Memory B cell (primary cell): Measurements from ENCODE around the gene CTSO.
A peak's percentile ranks its signal among the peaks of the same experiment; 100 is the strongest.

Experiments used
- ATAC-seq: fragments of 150-1000 bp; cut with Tn5 transposase; 2 replicates; pipeline ENCODE4 v1.10.0; 2021; ENCODE audit warnings: low read depth, mild to moderate bottlenecking, moderate library complexity
- DNase-seq, 2 donors: peaks; one replicate each; pipeline ENCODE4 v3.0.0; 2022; ENCODE audit warnings: low spot score in 2 of 2
- H3K27ac Mint-ChIP-seq: one replicate; pipeline ENCODE4 v1.8.0; 2022; ENCODE audit warnings: mild to moderate bottlenecking, moderate library complexity, mixed read lengths
- H3K27me3 Mint-ChIP-seq: one replicate; pipeline ENCODE4 v1.8.0; 2022; ENCODE audit warnings: mixed read lengths
- H3K36me3 Mint-ChIP-seq: one replicate; pipeline ENCODE4 v1.8.0; 2022; ENCODE audit warnings: mild to moderate bottlenecking, mixed read lengths
- H3K4me1 Mint-ChIP-seq: one replicate; pipeline ENCODE4 v1.8.0; 2022; ENCODE audit warnings: mixed read lengths
- H3K4me3 Mint-ChIP-seq: one replicate; pipeline ENCODE4 v1.8.0; 2022; ENCODE audit warnings: mild to moderate bottlenecking, moderate library complexity, mixed read lengths
- H3K9me3 Mint-ChIP-seq: one replicate; pipeline ENCODE4 v1.8.0; 2022; ENCODE audit warnings: mixed read lengths

CTSO gene

DNA sequence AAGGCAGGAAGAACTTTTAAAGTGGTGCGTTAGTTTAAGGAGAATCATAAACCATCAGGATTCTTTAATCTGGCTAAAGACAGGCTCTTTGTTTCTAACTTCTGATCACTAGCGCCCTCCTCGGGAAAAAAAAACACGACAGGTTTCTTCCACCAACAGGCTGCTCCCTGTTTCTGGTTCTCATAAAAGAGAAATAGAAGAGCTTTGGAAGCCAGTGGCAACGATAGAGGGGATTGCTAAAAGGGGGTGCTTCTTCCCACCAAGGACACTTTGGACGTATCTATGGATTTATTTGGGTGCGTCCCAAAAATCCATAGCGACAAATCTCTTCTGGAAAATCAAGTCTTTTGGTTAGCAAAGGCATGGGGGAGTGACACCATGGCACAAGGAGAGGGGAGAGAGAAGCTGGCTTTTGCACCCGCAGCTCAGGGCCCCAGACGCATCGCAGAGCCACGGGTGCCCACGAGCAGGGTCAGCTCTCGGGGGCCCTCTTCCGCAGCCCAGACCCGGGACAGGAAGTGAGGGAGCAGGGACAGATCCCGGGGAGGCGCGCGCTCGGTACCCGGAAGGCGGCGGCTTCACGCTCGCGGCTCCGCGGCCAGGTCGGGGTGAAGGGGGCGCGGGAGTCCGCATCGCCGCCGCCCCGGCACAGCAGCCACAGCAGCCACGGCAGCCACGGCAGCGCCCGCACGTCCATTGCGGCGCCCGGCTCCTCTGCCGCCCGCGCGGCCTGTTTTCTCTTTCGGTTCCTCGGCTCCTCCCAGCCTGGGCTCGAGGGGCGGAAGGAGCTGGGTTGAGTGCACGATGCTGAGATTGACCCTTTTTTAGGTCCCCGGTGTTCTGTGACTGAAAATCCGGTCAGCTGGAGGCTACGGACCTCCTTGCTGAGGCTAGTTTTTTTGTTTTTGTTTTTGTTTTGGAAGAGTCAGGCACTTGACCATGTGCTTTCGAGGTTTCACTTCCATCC lies at the start of gene CTSO:
TSS of gene CTSO (minus strand) at position 716 of the 967 bp plus-strand sequence. CDS start at position 697, 19 bp downstream.
- Mint-ChIP-seq H3K36me3 (no peaks in the 10 kb centered on the region), H3K27me3 (no peaks in the 10 kb centered on the region), H3K27ac (peak within 1 kb of the TSS; percentile 98), H3K4me1 (peaks cover 9% of the 10 kb centered on the region), H3K4me3 (peak within 1 kb of the TSS; percentile 98), H3K9me3 (no peaks in the 10 kb centered on the region)
- ATAC-seq: peak; percentile 88
- DNase-seq: peak; percentile 62 to 68

DNA sequence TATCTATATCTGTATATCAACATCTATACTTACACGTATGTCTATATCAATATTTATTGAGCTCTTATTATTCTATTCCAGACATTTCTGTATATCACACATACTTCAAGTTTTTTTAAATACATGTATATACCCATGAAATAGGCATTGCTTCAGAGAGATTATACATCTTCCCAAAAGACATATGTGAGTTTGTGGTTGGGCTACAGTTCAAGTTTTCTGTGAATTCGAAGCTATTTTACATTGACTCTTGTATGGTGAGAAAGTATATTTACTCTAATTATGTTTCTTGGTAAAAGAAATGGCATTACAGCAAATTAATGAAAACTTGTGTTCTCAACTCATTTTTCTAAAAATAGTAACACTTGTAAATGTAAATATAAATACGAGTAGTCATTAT lies 46.8 kb upstream of the CTSO start:
- DNase-seq (no peak), ATAC-seq (no peak)
- Mint-ChIP-seq H3K9me3 (peaks cover 2% of the 10 kb centered on the region), H3K36me3 (no peaks in the 10 kb centered on the region), H3K4me3 (no peak overlapping the region), H3K27me3 (peaks cover 2% of the 10 kb centered on the region), H3K27ac (no peak overlapping the region), H3K4me1 (no peaks in the 10 kb centered on the region)

GRCh38 chr4:155999725-156000124 lies 46.1 kb upstream of the CTSO start:
- DNase-seq (no peak), ATAC-seq (no peak)
- Mint-ChIP-seq H3K36me3 (no peaks in the 10 kb centered on the region), H3K9me3 (peaks cover 2% of the 10 kb centered on the region), H3K27ac (no peak overlapping the region), H3K4me1 (no peaks in the 10 kb centered on the region), H3K4me3 (no peak overlapping the region), H3K27me3 (peaks cover 2% of the 10 kb centered on the region)

DNA sequence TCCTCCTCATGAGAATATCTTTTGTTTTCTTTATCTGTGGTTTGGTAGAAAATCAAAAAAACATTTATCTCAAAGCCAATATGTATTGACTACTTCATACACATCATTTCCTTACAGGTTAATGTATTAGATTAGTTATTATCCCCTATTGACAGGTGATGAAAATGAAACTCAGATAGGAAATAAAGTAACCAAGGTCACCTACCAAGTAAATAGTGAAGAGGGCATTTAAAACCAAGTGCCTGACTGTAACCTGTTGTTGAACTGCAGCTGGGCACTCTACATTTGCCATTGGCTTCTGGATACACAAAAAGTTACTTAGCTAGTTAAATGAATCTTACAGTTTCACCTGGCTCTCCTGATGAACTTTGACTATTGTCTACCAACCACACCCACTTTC lies 41.4 kb upstream of the CTSO start:
- Mint-ChIP-seq H3K9me3 (no peaks in the 10 kb centered on the region), H3K27me3 (no peaks in the 10 kb centered on the region)

GRCh38 chr4:155984106-155984797 lies 30.6 kb upstream of the CTSO start:
- DNase-seq: no peak
- H3K36me3 Mint-ChIP-seq: no peaks in the 10 kb centered on the region
- H3K4me1 Mint-ChIP-seq: no peaks in the 10 kb centered on the region
- H3K27me3 Mint-ChIP-seq: no peaks in the 10 kb centered on the region
- H3K27ac Mint-ChIP-seq: no peak overlapping the region
- no peak overlapping the region for H3K4me3 Mint-ChIP-seq
- no peak for ATAC-seq
- H3K9me3 Mint-ChIP-seq: peaks cover 6% of the 10 kb centered on the region

More for the DNA sequence above, 41.4 kb upstream of the CTSO start:
- no peak for DNase-seq
- no peak overlapping the region for H3K27ac Mint-ChIP-seq
- H3K4me1 Mint-ChIP-seq: no peaks in the 10 kb centered on the region
- H3K36me3 Mint-ChIP-seq: no peaks in the 10 kb centered on the region
- ATAC-seq: no peak
- H3K4me3 Mint-ChIP-seq: no peak overlapping the region

DNA sequence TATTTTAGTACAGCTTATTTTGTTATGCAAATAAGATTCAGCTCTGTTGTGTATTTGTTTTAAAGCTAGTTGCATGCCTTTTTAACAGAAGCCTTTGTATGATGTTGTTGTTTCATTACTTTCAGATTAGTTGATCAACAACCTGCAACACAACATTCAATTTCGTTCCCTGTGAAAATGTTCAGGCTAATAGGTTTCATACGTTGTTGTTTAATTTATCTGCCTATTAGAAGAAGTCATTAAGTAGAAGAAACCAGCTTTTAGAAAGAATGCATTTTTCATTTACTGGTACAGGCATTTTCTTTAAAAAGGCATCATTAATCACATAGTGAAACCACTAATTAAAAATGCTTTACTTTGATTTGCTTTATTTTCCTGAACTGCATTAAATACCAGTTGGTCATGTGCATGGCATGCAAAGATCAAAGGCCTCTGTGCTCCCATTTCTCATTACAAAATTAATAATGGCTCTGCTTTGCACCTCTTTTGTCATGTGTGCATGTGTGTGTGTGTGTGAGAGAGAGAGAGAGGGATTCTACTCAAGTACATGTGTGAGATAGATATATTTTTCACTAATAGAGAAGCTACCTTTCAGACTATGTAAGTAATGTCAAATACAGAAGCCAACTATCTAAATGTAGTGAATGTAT lies 29.2 kb upstream of the CTSO start:
- Mint-ChIP-seq H3K27ac (no peak overlapping the region), H3K9me3 (peaks cover 7% of the 10 kb centered on the region), H3K27me3 (no peaks in the 10 kb centered on the region), H3K4me3 (no peak overlapping the region), H3K36me3 (no peaks in the 10 kb centered on the region), H3K4me1 (no peaks in the 10 kb centered on the region)
- no peak for DNase-seq
- ATAC-seq: no peak

DNA sequence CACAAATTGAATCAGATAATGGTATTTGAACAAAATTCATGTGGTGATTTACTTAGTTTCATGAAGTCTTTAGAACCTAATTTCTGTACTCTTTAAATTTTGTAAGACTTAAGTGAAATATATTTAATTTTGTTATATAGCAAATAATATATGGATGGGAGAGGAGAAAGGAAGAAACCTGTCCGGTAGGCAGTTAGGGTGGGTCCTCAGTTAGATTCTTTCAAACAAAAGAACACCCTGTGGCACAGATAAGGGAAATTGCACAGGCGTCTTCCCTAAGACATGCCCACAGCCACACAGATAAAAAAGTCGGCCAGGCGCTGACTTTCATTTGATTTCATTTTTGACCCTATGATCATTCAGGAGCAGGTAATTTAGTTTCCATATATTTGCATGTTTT lies 25.1 kb upstream of the CTSO start:
- H3K27ac Mint-ChIP-seq: no peak overlapping the region

GRCh38 chr4:155975511-155975910 lies 21.8 kb upstream of the CTSO start:
- H3K4me1 Mint-ChIP-seq: no peaks in the 10 kb centered on the region
- ATAC-seq (no peak), DNase-seq (no peak)
- no peak overlapping the region for H3K27ac Mint-ChIP-seq
- H3K4me3 Mint-ChIP-seq: no peak overlapping the region
- no peaks in the 10 kb centered on the region for H3K36me3 Mint-ChIP-seq
- H3K9me3 Mint-ChIP-seq: peaks cover 6% of the 10 kb centered on the region
- H3K27me3 Mint-ChIP-seq: peaks cover 2% of the 10 kb centered on the region

More for the DNA sequence above, 25.1 kb upstream of the CTSO start:
- DNase-seq (no peak), ATAC-seq (no peak)
- Mint-ChIP-seq H3K27me3 (peaks cover 2% of the 10 kb centered on the region), H3K4me3 (no peak overlapping the region), H3K9me3 (peaks cover 7% of the 10 kb centered on the region), H3K4me1 (no peaks in the 10 kb centered on the region), H3K36me3 (no peaks in the 10 kb centered on the region)

DNA sequence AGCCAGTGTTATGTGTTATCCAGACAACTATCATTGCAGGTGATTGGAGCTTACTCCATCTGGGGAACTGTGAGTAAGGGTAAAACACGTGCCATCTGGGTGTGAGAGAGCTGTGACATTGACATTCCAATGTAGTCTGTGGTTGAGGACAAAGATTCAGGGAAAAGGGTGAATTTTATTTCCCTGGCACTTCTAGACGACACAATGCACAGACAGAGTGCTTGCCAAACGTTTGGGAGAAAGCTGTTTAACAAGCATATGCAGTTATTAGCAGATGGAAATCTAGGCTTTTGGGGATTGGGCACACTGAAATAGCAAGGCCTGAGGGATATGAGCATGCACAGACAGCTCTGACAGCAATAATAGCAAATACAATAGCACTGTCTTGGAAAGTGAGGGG lies 21.3 kb upstream of the CTSO start:
- no peaks in the 10 kb centered on the region for H3K4me1 Mint-ChIP-seq
- peaks cover 2% of the 10 kb centered on the region for H3K27me3 Mint-ChIP-seq
- DNase-seq (no peak), ATAC-seq (no peak)
- H3K36me3 Mint-ChIP-seq: no peaks in the 10 kb centered on the region
- H3K4me3 Mint-ChIP-seq: no peak overlapping the region
- H3K9me3 Mint-ChIP-seq: peaks cover 4% of the 10 kb centered on the region
- no peak overlapping the region for H3K27ac Mint-ChIP-seq

- Mint-ChIP-seq H3K4me3 (no peak overlapping the region), H3K4me1 (no peaks in the 10 kb centered on the region), H3K27me3 (peaks cover 2% of the 10 kb centered on the region), H3K27ac (no peak overlapping the region), H3K9me3 (peaks cover 2% of the 10 kb centered on the region), H3K36me3 (no peaks in the 10 kb centered on the region)
- DNase-seq: no peak
- peak; percentile 53 for ATAC-seq
Measured at GRCh38 chr4:155974476-155974749, 20.7 kb upstream of the CTSO start.

- Mint-ChIP-seq H3K4me1 (no peaks in the 10 kb centered on the region), H3K27ac (no peak overlapping the region), H3K36me3 (no peaks in the 10 kb centered on the region), H3K9me3 (no peaks in the 10 kb centered on the region), H3K4me3 (no peak overlapping the region), H3K27me3 (peaks cover 2% of the 10 kb centered on the region)
- DNase-seq (no peak), ATAC-seq (no peak)
Measured at GRCh38 chr4:155973639-155974475, 20.2 kb upstream of the CTSO start.

GRCh38 chr4:155972098-155972497 lies 18.4 kb upstream of the CTSO start:
- Mint-ChIP-seq H3K36me3 (no peaks in the 10 kb centered on the region), H3K9me3 (peaks cover 2% of the 10 kb centered on the region), H3K27me3 (peaks cover 2% of the 10 kb centered on the region), H3K27ac (no peak overlapping the region), H3K4me1 (no peaks in the 10 kb centered on the region), H3K4me3 (no peak overlapping the region)
- ATAC-seq (no peak), DNase-seq (no peak)

- Mint-ChIP-seq H3K9me3 (peaks cover 2% of the 10 kb centered on the region), H3K4me3 (no peak overlapping the region), H3K27me3 (no peaks in the 10 kb centered on the region), H3K36me3 (no peaks in the 10 kb centered on the region), H3K27ac (no peak overlapping the region), H3K4me1 (no peaks in the 10 kb centered on the region)
- DNase-seq: no peak
- ATAC-seq: no peak
Measured at GRCh38 chr4:155966731-155967395, 13.2 kb upstream of the CTSO start.
